Measurements from ENCODE around the gene FNDC8. TPM values are rescaled to one million over a fixed set of nuclear protein-coding genes. Genes with fewer than 3 reads are reported as not detected.
"Not testable (repeated sequence)": the region's sequence is repeated elsewhere in the genome, so short reads cannot be mapped to it uniquely, and the experiment has no call there.

Gene FNDC8
- total and polyA plus RNA-seq, 10 donors = 0.10 TPM; not detected in 9

DNA sequence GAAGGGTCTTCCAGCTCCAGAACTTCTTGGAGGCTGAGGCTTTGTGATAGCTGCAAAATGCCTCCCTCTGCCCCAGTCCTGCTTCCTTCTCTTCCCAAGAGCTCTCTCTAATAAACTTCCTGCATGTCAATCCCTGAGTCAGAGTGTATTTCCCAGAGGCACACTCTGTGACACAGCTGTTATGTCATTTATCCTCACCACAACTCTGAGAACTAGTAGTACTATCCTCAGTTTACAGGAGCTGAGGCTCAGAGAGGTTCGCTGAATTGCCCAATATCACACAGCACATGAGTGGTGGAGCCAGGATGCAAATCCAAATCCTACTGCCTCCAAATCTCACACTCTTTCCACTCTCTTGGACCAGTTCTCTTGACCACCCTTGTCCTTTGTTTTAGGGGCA lies 46.3 kb downstream of the FNDC8 start:
- Histone ChIP-seq H3K4me1 (peaks cover 0 to 19% (median 8%) of the 10 kb centered on the region in 6 donors), H3K36me3 (no peaks in the 10 kb centered on the region), H3K9me3 (no peaks in the 10 kb centered on the region), H3K4me3 (no peak overlapping the region), H3K27me3 (replicated peaks in 1 of 7) (no peaks in the 10 kb centered on the region), H3K27ac (no peak overlapping the region)
- intact Hi-C loops (cut with DNase I; ENCODE audit: low total_unique reads) = loop anchor here (10.0 kb wide), 1 partner anchor 577 kb away; no protein-coding TSS in a partner anchor
- DNase-seq = no peak
- WGBS, 5 donors = 83 to 97% (median 90%) methylated on average over 1 of the region's 1 CpG
- TF ChIP-seq POLR2AphosphoS5 (IDR thresholded peaks at IDR 0.05) = no peak
- no peak for TF ChIP-seq POLR2A (IDR thresholded peaks at IDR 0.05)
- TF ChIP-seq CTCF (IDR thresholded peaks at IDR 0.05 in 8 of 11, conservative IDR thresholded peaks at IDR 0.05 in 3 of 11) = no peak

GRCh38 chr17:35169835-35170363 lies 48.5 kb downstream of the FNDC8 start:
- no peaks in the 10 kb centered on the region for H3K9me3 ChIP-seq
- intact Hi-C loops (cut with DNase I; ENCODE audit: low total_unique reads) = loop anchor here (5.0 to 10.0 kb wide), 3 partner anchors 75 to 575 kb away; partner anchors contain the start of genes SLFN12L and SLFN5
- H3K4me3 ChIP-seq = no peak overlapping the region
- H3K27me3 ChIP-seq (replicated peaks in 1 of 7) = no peaks in the 10 kb centered on the region
- no peaks in the 10 kb centered on the region for H3K36me3 ChIP-seq
- H3K27ac ChIP-seq = no peak overlapping the region
- peaks cover 0 to 20% (median 10%) of the 10 kb centered on the region in 6 donors for H3K4me1 ChIP-seq
- no peak for TF ChIP-seq POLR2AphosphoS5 (IDR thresholded peaks at IDR 0.05)
- no peak for TF ChIP-seq CTCF (IDR thresholded peaks at IDR 0.05 in 8 of 11, conservative IDR thresholded peaks at IDR 0.05 in 3 of 11)
- peak; percentile 69 for DNase-seq
- WGBS, 5 donors = 91 to 96% (median 93%) methylated on average over 17 of the region's 17 CpGs

- intact Hi-C loops (cut with DNase I; ENCODE audit: low total_unique reads) = loop anchor here (5.0 to 10.0 kb wide), 2 partner anchors 74 to 366 kb away; partner anchors contain the start of genes SLFN12L and SLFN5
- peaks cover 0 to 20% (median 10%) of the 10 kb centered on the region in 6 donors for H3K4me1 ChIP-seq
- H3K27me3 ChIP-seq (replicated peaks in 1 of 7) = no peaks in the 10 kb centered on the region
- WGBS, 5 donors = 65 to 81% (median 73%) methylated on average over 18 of the region's 18 CpGs
- TF ChIP-seq CTCF (IDR thresholded peaks at IDR 0.05 in 8 of 11, conservative IDR thresholded peaks at IDR 0.05 in 3 of 11) (peak in 10 of 11 experiments; percentile 35 to 69 (median 50)), POLR2A (IDR thresholded peaks at IDR 0.05) (no peak), POLR2AphosphoS5 (IDR thresholded peaks at IDR 0.05) (no peak)
- no peak for DNase-seq
- peak overlapping the region in 4 of 8 donors; percentile 4 to 20 (median 10) for H3K27ac ChIP-seq
- H3K36me3 ChIP-seq = no peaks in the 10 kb centered on the region
- no peaks in the 10 kb centered on the region for H3K9me3 ChIP-seq
- H3K4me3 ChIP-seq = no peak overlapping the region
Measured at GRCh38 chr17:35170968-35171771, 49.8 kb downstream of the FNDC8 start.

DNA sequence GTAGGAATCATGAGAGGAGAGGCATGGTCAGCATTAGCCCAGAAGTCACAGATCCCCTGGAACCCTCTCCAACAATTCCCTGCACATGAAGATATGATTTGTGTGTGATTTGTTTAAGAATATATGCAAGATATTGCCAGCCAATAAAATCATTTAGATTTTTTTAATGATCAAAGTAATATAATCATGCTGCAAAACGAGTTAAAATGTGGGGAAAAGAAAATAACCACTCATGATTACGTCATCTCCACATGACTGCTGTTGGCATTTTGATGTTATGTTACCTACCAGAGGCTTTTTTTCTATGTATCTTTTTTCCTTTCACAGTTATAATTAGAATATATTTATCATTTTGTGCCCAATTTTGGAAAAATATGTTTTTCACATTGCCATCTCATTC lies 50.4 kb downstream of the FNDC8 start:
- DNase-seq = no peak
- WGBS, 5 donors = 33 to 51% (median 47%) methylated on average over 2 of the region's 2 CpGs
- H3K27ac ChIP-seq = peak overlapping the region in 4 of 8 donors; percentile 4 to 20 (median 10)
- peaks cover 0 to 20% (median 10%) of the 10 kb centered on the region in 6 donors for H3K4me1 ChIP-seq
- no peak for TF ChIP-seq POLR2AphosphoS5 (IDR thresholded peaks at IDR 0.05)
- no peak for TF ChIP-seq POLR2A (IDR thresholded peaks at IDR 0.05)
- TF ChIP-seq CTCF (IDR thresholded peaks at IDR 0.05 in 8 of 11, conservative IDR thresholded peaks at IDR 0.05 in 3 of 11) = no peak
- no peaks in the 10 kb centered on the region for H3K9me3 ChIP-seq
- no peak overlapping the region for H3K4me3 ChIP-seq
- no peaks in the 10 kb centered on the region for H3K36me3 ChIP-seq
- no peaks in the 10 kb centered on the region for H3K27me3 ChIP-seq (replicated peaks in 1 of 7)
- intact Hi-C loops (cut with DNase I; ENCODE audit: low total_unique reads) = loop anchor here (5.0 to 10.0 kb wide), 2 partner anchors 73 to 365 kb away; partner anchors contain the start of genes SLFN12L and SLFN5

DNA sequence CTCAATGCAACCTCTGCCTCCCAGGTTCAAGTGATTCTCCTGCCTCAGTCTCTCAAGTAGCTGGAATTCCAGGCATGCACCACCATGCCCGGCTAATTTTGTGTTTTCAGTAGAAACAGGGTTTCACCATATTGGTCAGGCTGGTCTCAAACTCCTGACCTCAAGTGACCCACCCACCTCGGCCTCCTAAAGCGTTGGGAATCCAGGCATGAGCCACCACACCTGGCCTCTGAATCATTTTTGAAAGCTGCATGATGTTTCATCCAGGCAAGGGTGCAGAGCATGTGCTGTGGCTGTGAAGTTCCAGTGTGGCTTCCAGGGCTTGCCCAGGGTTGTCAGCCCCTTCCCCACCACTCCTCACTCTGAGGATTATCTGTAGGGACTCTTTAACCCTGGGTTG lies 50.9 kb downstream of the FNDC8 start:
- H3K9me3 ChIP-seq; H3K36me3 ChIP-seq; DNase-seq; H3K27me3 ChIP-seq (replicated peaks in 1 of 7); H3K4me3 ChIP-seq: not testable (repeated sequence)
- intact Hi-C loops (cut with DNase I; ENCODE audit: low total_unique reads) = loop anchor here (5.0 to 10.0 kb wide), 2 partner anchors 72 to 365 kb away; partner anchors contain the start of genes SLFN12L and SLFN5
- Histone ChIP-seq H3K27ac (peak overlapping the region in 4 of 8 donors; percentile 4 to 20 (median 10)), H3K4me1 (peaks cover 0 to 25% (median 12%) of the 10 kb centered on the region in 6 donors)
- WGBS, 5 donors = 90 to 96% (median 91%) methylated on average over 3 of the region's 3 CpGs

Data from spleen (tissue), 11 donors.